Measurements from ENCODE around the gene COL6A3. TPM values are rescaled to one million over a fixed set of nuclear protein-coding genes. Genes with fewer than 3 reads are reported as not detected.

The COL6A3 gene
- total RNA-seq, 1 experiment from 2014 or later: 0.81 TPM

- no peak for DNase-seq
Measured at GRCh38 chr2:237351046-237351445, 62.9 kb downstream of the COL6A3 start.

More at GRCh38 chr2:237351046-237351445, 62.9 kb downstream of the COL6A3 start:
- H2AK5ac ChIP-seq (ENCODE audit: insufficient read length, low read length): no peak overlapping the region
- no peak overlapping the region for H2BK15ac ChIP-seq (ENCODE audit: low read depth, low read length)
- H3K9me3 ChIP-seq (ENCODE audit: control insufficient read depth, low read depth, low read length): no peaks in the 10 kb centered on the region
- Mint-ChIP-seq H3K27me3 (ENCODE audit: low read depth) (peaks cover 38% of the 10 kb centered on the region), H3K4me3 (no peak overlapping the region), H3K9me3 (no peaks in the 10 kb centered on the region), H3K27ac (no peak overlapping the region; a peak in 1 of 7 replicates), H3K36me3 (ENCODE audit: insufficient read depth in 1 of 3, low read depth in 3 of 3) (no peaks in the 10 kb centered on the region), H3K4me1 (peaks cover 19 to 22% of the 10 kb centered on the region in 2 experiments)
- H3K27me3 ChIP-seq (ENCODE audit: insufficient read depth, low read length): no peaks in the 10 kb centered on the region
- H2AFZ ChIP-seq (ENCODE audit: low read length): no peak overlapping the region
- H2BK12ac ChIP-seq (ENCODE audit: insufficient read length, low read depth, low read length): no peak overlapping the region
- no peak overlapping the region for H3K14ac ChIP-seq (ENCODE audit: insufficient read depth, low read length)
- H4K20me1 ChIP-seq (ENCODE audit: control insufficient read depth, insufficient read depth, insufficient read length): no peaks in the 10 kb centered on the region
- TF ChIP-seq CTCF (conservative IDR thresholded peaks at IDR 0.05): no peak; the same call in 2 of the 3 replicates
- no peak overlapping the region for H3K18ac ChIP-seq (ENCODE audit: insufficient read length, low read depth, low read length)
- H2BK120ac ChIP-seq (ENCODE audit: low read depth, low read length, poor library complexity, severe bottlenecking): no peak overlapping the region
- no peak overlapping the region for H3K4me2 ChIP-seq (ENCODE audit: insufficient read depth, insufficient read length, low read length)
- no peaks in the 10 kb centered on the region for H3K23me2 ChIP-seq (ENCODE audit: insufficient read length, low read depth, low read length, poor library complexity, severe bottlenecking)
- H3K4ac ChIP-seq (ENCODE audit: low read depth, low read length): no peak overlapping the region
- no CpG with 5 or more reads among the region's 8 CpGs for WGBS (ENCODE audit: extremely low coverage, insufficient read length, low lambda C conversion rate)
- H2BK5ac ChIP-seq (ENCODE audit: insufficient read length, low read length): no peak overlapping the region
- no peak overlapping the region for H4K5ac ChIP-seq (ENCODE audit: insufficient read length, low read depth, low read length)
- H3K56ac ChIP-seq (ENCODE audit: insufficient read length, low read depth, low read length): no peak overlapping the region
- no peaks in the 10 kb centered on the region; the same call in 1 of the 2 replicates for H3K4me1 ChIP-seq (ENCODE audit: insufficient read depth, low read length)
- H3K79me2 ChIP-seq (ENCODE audit: insufficient read depth, low read length): no peaks in the 10 kb centered on the region
- no peaks in the 10 kb centered on the region for H3K79me1 ChIP-seq (ENCODE audit: insufficient read depth, low read depth, low read length, poor library complexity, severe bottlenecking)
- no peak overlapping the region for H3T11ph ChIP-seq (ENCODE audit: low read length)
- no peak overlapping the region for H3K9ac ChIP-seq (ENCODE audit: extremely low read depth, insufficient read length, low read length)
- H4K8ac ChIP-seq (replicated peaks; ENCODE audit: insufficient read length, low read depth, low read length): no peak overlapping the region
- H2BK20ac ChIP-seq (ENCODE audit: low read depth, low read length, poor library complexity, severe bottlenecking): no peak overlapping the region
- H3K23ac ChIP-seq (ENCODE audit: insufficient read length, low read depth, low read length): no peak overlapping the region
- no peak overlapping the region for H4K91ac ChIP-seq (ENCODE audit: insufficient read length, low read depth, low read length)
- no peak overlapping the region for H3K27ac ChIP-seq (ENCODE audit: insufficient read length, low read depth, low read length)

Data from H9 (cell line).